Liver (tissue), 9 donors: ENCODE results near the gene RALY. TPM values are rescaled to one million over a fixed set of nuclear protein-coding genes. Genes with fewer than 3 reads are reported as not detected.

ENCODE experiments used
- DNase-seq: peaks from one replicate; pipeline ENCODE4 v3.0.0-alpha.2; 2017; ENCODE audit warnings: low spot score
- H3K27ac ChIP-seq, 2 donors: one replicate each; pipeline ENCODE4 v1.7.0; 2013; ENCODE audit warnings: inconsistent platforms in 2 of 2, low read length in 2 of 2, control low read depth in 1 of 2, low read depth in 1 of 2, mild to moderate bottlenecking in 1 of 2
- H3K27me3 ChIP-seq, 4 donors: one replicate each; pipeline versions ENCODE4 v1.6.1 to v1.7.0; 2013; ENCODE audit warnings: low read length in 3 of 4, inconsistent platforms in 1 of 4, mild to moderate bottlenecking in 1 of 4, moderate library complexity in 1 of 4; ENCODE audit not compliant: control insufficient read depth in 4 of 4, insufficient read depth in 4 of 4
- H3K36me3 ChIP-seq, 4 donors: one replicate each; pipeline versions ENCODE4 v1.6.1 to v1.7.0; 2013; ENCODE audit warnings: low read length in 3 of 4, mild to moderate bottlenecking in 3 of 4, low read depth in 1 of 4, moderate library complexity in 1 of 4; ENCODE audit not compliant: control insufficient read depth in 4 of 4, insufficient read depth in 3 of 4
- H3K4me1 ChIP-seq, 4 donors: one replicate each; pipeline versions ENCODE4 v1.6.1 to v1.7.0; 2013; ENCODE audit warnings: low read length in 3 of 4, mild to moderate bottlenecking in 3 of 4, moderate library complexity in 1 of 4; ENCODE audit not compliant: control insufficient read depth in 4 of 4, insufficient read depth in 4 of 4
- H3K4me3 ChIP-seq, 3 donors: one replicate each; pipeline versions ENCODE4 v1.6.1 to v1.7.0; 2013; ENCODE audit warnings: low read length in 3 of 3, control low read depth in 1 of 3, low read depth in 1 of 3, mild to moderate bottlenecking in 1 of 3
- H3K9ac ChIP-seq, 2 donors: one replicate each; pipeline ENCODE4 v1.7.0; 2013; ENCODE audit warnings: low read length in 2 of 2, mild to moderate bottlenecking in 2 of 2, moderate library complexity in 2 of 2, control low read depth in 1 of 2, low read depth in 1 of 2
- H3K9me3 ChIP-seq, 4 donors: one replicate each; pipeline versions ENCODE4 v1.6.1 to v1.7.0; 2013; ENCODE audit warnings: low read length in 3 of 4; ENCODE audit not compliant: control insufficient read depth in 4 of 4
- EGR1 ChIP-seq, 2 donors: IDR thresholded peaks; 2 replicates each; pipeline ENCODE4 v1.6.1; 2016 to 2018; ENCODE audit warnings: antibody characterized with exemption in 2 of 2, low read depth in 2 of 2
- FOXA2 ChIP-seq: IDR thresholded peaks from 2 replicates; pipeline ENCODE4 v1.6.1; 2016; ENCODE audit warnings: antibody characterized with exemption
- GABPA ChIP-seq, 2 donors: IDR thresholded peaks in 1 of 2; conservative IDR thresholded peaks in 1 of 2; 2 replicates each; pipeline ENCODE4 v1.6.1; 2016; ENCODE audit warnings: antibody characterized with exemption in 2 of 2, mild to moderate bottlenecking in 1 of 2, moderate library complexity in 1 of 2
- JUND ChIP-seq, 2 donors: IDR thresholded peaks; 2 replicates each; pipeline ENCODE4 v1.6.1; 2016; ENCODE audit warnings: antibody characterized with exemption in 2 of 2
- NR2F2 ChIP-seq: IDR thresholded peaks from 2 replicates; pipeline ENCODE4 v1.6.1; 2016; ENCODE audit warnings: antibody characterized with exemption
- REST ChIP-seq: IDR thresholded peaks from 2 replicates; pipeline ENCODE4 v1.6.1; 2016; ENCODE audit warnings: antibody characterized with exemption, mild to moderate bottlenecking
- RXRA ChIP-seq, 2 donors: IDR thresholded peaks; 2 replicates each; pipeline ENCODE4 v1.6.1; 2017 to 2018; ENCODE audit warnings: antibody characterized with exemption in 2 of 2, mild to moderate bottlenecking in 1 of 2
- SP1 ChIP-seq: IDR thresholded peaks from 2 replicates; pipeline ENCODE4 v1.6.1; 2018; ENCODE audit warnings: antibody characterized with exemption, mild to moderate bottlenecking
- TAF1 ChIP-seq: conservative IDR thresholded peaks from 2 replicates; pipeline ENCODE4 v1.6.1; 2016; ENCODE audit warnings: antibody characterized with exemption, mild to moderate bottlenecking
- YY1 ChIP-seq: IDR thresholded peaks from 2 replicates; pipeline ENCODE4 v1.6.1; 2016; ENCODE audit warnings: antibody characterized with exemption, mild to moderate bottlenecking
- ZBTB33 ChIP-seq: IDR thresholded peaks from 2 replicates; pipeline ENCODE4 v1.6.1; 2016; ENCODE audit warnings: antibody characterized with exemption
- WGBS: extraction: QIAGEN DNeasy Blood & Tissue Kit; methylation state at CpG from one replicate; pipeline ENCODE4 v1.1.7; 2013; 5-methylcytosine and 5-hydroxymethylcytosine counted together
- polyA plus RNA-seq, 2 donors: library from polyadenylated mRNA; stranded (reverse) in 1 of 2; unstranded in 1 of 2; fragments of 200-250 nt in 1 of 2; fragments of >200 nt in 1 of 2; fragmentation: Nextera tagmentation in 1 of 2; extraction: Ambion mirVana in 1 of 2; gene quantifications; one replicate each; pipeline versions ENCODE4 v1.2.1 to v1.2.3, GENCODE V29; 2013 to 2015
- total RNA-seq, 2 donors: library from RNA; depleted of rRNA; stranded (reverse); fragments of >200 nt; gene quantifications; one replicate each; pipeline ENCODE4 v1.2.3, GENCODE V29; 2014
- donor health status: healthy.
- donor health status: healthy.
- donor health status: healthy.
- donor health status: healthy.
- donor health status: healthy.

Gene RALY
- total and polyA plus RNA-seq, 4 donors = 23.1 to 47.4 (median 33.3) TPM

GRCh38 chr20:34091637-34092200 is 98.0 kb downstream of the RALY start:
- DNase-seq = no peak
- Histone ChIP-seq H3K27ac (no peak overlapping the region), H3K36me3 (peaks cover 19 to 78% (median 65%) of the 10 kb centered on the region in 4 donors), H3K4me3 (no peak overlapping the region), H3K9ac (no peak overlapping the region), H3K9me3 (no peaks in the 10 kb centered on the region), H3K27me3 (no peaks in the 10 kb centered on the region), H3K4me1 (no peaks in the 10 kb centered on the region)
- no peak for TF ChIP-seq EGR1 (IDR thresholded peaks at IDR 0.05; ENCODE audit: low read depth in 2 of 2)
- no peak for TF ChIP-seq TAF1
- TF ChIP-seq NR2F2 = no peak
- 96% methylated on average over 6 of the region's 6 CpGs for WGBS

DNA sequence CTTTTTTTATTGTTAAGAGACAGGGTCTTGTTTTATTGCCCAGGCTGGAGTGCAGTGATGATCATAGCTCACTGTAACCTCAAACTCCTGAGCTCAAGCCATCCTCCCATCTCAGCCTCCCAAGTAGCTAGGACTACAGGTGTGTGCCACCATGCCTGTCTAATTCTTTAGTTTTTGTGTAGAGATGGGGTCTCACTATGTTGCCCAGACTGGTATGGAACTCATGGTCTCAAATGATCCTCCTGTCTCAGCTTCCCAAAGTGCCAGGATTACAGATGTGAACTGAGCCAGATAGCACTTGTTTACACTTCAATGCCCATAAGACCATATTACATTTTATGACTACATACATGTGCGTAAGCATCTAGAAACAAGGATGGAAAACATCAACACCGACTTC is 100.2 kb downstream of the RALY start:
- WGBS = 92% methylated on average over 2 of the region's 2 CpGs
- no peak overlapping the region for H3K27ac ChIP-seq
- no peaks in the 10 kb centered on the region for H3K4me1 ChIP-seq
- H3K36me3 ChIP-seq = peaks cover 23 to 80% (median 66%) of the 10 kb centered on the region in 4 donors
- H3K27me3 ChIP-seq = no peaks in the 10 kb centered on the region
- TF ChIP-seq JUND (IDR thresholded peaks at IDR 0.05) (no peak), SP1 (no peak), EGR1 (IDR thresholded peaks at IDR 0.05; ENCODE audit: low read depth in 2 of 2) (no peak), YY1 (no peak), REST (no peak), ZBTB33 (no peak), GABPA (IDR thresholded peaks at IDR 0.05 in 1 of 2, conservative IDR thresholded peaks at IDR 0.05 in 1 of 2) (no peak), RXRA (IDR thresholded peaks at IDR 0.05) (no peak), FOXA2 (no peak)
- no peak for DNase-seq
- no peak overlapping the region for H3K9ac ChIP-seq
- no peak overlapping the region for H3K4me3 ChIP-seq
- no peaks in the 10 kb centered on the region for H3K9me3 ChIP-seq

DNA sequence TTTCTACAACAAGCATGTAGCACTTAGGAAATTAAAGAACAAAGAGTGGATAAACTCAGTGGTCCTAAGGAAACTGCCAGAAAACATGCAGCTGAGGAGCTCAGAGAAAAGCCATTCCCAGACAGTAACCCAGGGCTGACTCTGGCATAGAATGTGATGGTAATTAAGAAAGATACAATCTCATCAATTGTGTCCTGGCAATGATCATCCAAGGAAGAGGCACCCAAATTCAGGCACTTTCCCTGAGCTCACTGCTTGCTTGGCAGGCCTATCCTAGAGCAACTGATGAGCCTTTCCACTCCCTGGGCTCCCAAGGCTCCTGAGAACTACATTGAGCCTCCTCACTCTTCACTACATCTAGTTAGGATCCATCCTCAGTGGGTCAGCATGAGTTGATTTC is 102.1 kb downstream of the RALY start:
- TF ChIP-seq TAF1 = no peak
- Histone ChIP-seq H3K9me3 (no peaks in the 10 kb centered on the region), H3K27me3 (no peaks in the 10 kb centered on the region), H3K9ac (no peak overlapping the region), H3K36me3 (peaks cover 28 to 81% (median 66%) of the 10 kb centered on the region in 4 donors), H3K4me1 (no peaks in the 10 kb centered on the region), H3K4me3 (no peak overlapping the region), H3K27ac (no peak overlapping the region)
- DNase-seq = no peak
